ENCODE results near the gene PCMTD2.

PCMTD2 gene

GRCh38 chr20:64254571-64255360 is 782 bp upstream of the PCMTD2 start:
- FAIRE-seq (no peak), DNase-seq (ENCODE audit: low spot score) (no peak)

GRCh38 chr20:64256282-64256935 is 861 bp downstream of the PCMTD2 start:
- DNase-seq (ENCODE audit: low spot score) (no peak), FAIRE-seq (no peak)

DNA sequence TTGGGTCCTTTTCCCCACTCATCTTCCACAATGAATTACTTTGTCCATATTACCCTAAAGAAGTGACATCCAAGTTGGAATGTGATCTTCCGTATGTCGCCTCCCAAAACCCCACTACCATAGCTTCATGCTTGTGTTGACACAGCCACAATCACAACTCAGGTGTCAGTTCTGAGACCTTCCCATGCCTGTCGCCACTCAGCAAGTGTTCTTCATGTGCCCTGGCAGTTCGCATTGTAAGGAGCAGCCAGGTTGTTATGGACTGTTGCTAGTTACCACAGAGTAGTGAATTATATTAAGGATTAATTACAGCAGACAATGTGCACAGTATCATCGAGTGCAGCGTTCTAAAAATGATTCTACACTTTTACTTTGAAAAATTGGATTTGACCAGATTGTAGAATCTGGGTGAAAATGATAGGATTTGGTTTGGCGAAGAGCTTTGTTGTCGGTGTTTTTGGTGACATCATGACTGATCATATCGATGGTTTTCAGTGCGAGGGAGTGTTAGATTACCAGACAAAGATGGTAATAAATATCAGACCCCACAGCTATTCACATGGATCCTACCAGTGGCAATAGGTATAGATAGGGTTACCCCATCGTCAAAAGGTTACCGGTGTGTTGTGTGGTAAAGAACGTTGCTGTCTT is 1.7 kb downstream of the PCMTD2 start:
- no peak for FAIRE-seq

GRCh38 chr20:64258071-64258823 is 2.7 kb downstream of the PCMTD2 start:
- no peak for DNase-seq (ENCODE audit: low spot score)
- FAIRE-seq = no peak

More for the DNA sequence above, 1.7 kb downstream of the PCMTD2 start:
- no peak for DNase-seq (ENCODE audit: low spot score)

DNA sequence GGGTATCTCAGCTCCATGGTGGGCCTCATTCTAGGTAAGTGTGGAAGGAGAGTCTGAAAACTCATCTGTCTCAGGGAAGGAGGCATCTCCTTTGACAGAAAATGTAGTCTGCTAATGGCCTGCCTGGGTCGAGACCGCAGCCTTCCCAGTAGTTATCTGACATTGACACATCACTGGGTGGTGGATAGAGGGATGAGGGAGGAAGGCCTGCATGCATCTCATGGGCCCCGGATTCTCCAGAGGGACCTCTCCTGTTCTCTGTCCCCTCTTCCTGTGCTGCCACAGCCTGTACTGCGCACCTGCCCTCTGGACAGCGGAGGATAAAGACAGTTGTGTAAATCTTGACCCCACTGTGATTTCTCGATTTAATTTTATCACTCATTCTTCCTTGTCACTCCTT is 4.7 kb downstream of the PCMTD2 start:
- DNase-seq (ENCODE audit: low spot score) (no peak), FAIRE-seq (no peak)

- DNase-seq (ENCODE audit: low spot score) = no peak
- FAIRE-seq = no peak
Measured at GRCh38 chr20:64261138-64261537, 5.6 kb downstream of the PCMTD2 start.

- FAIRE-seq = no peak
- DNase-seq (ENCODE audit: low spot score) = no peak
Measured at GRCh38 chr20:64264091-64264490, 8.5 kb downstream of the PCMTD2 start.

DNA sequence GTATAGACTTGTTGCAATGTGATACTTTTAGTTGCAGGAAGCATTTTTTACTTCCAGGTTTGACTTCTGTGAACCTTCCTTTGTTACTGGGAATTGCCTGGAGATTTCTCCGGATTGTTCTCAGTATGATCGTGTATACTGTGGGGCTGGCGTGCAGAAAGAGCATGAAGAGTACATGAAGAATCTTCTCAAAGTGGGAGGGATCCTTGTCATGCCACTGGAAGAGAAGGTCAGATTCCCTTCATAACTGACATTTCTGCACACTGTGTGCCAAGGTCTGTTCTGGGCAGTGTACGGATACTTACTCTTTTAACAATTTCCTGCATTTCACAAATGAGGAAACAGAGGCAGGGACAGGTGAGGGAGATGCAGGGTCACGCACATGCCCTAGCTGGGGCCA is 9.7 kb downstream of the PCMTD2 start:
- no peak for DNase-seq (ENCODE audit: low spot score)
- no peak for FAIRE-seq

DNA sequence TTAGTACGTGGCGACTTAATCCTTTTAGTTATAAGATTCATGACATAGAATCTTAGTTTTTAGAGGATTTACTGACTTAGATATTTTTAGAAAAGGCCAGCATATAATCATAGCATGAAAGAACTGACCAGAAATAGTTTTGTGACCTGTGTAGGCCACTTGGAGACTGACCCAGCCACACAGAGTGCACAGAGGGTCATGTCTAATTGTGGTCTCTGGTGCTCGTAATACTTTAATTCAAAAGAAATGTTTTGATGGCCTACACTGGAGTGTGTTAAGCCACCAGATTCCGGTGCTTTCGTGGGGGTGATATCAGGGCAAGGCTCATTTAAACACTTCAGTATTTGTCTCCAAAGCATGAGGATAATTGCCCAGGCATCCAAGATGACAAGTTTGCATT is 11.4 kb downstream of the PCMTD2 start:
- FAIRE-seq = no peak
- DNase-seq (ENCODE audit: low spot score) = no peak

- FAIRE-seq = no peak
Measured at GRCh38 chr20:64268174-64268573, 12.6 kb downstream of the PCMTD2 start.

DNA sequence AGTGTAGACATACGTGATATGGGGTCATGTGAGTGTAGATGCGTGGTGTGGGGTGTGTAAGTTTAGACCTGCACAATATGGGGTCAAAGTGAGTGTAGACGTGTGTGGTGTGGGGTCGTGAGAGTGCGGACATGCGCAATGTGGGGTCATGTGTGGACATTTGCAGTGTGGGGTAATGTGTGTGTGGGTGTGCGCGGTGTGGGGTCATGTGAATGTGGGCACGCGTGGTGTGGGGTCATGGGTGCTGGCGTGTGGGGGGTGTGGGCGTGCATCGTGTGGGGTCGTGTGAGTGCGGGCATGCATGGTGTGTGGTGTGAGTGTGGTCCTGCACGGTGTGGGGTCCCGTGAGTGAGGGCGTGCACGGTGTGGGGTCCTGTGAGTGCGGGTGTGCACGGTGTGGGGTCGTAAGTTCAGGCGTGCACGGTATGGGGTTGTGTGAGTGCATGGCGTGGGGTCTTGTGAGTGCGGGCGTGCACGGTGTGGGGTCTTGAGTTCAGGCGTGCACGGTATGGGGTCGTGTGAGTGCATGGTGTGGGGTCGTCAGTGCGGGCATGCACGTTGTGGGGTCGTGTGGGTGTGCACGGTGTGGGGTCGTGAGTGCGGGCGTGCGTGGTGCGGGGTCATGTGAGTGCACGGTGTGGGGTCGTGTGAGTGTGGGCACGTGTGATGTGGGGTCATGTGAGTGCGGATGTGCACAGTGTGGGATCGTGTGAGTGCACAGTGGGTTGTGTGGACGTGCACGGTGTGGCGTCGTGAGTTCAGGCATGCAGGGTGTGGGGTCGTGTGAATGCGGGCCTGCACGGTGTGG is 14.3 kb downstream of the PCMTD2 start:
- FAIRE-seq = no peak

More at GRCh38 chr20:64268174-64268573, 12.6 kb downstream of the PCMTD2 start:
- no peak for DNase-seq (ENCODE audit: low spot score)

DNA sequence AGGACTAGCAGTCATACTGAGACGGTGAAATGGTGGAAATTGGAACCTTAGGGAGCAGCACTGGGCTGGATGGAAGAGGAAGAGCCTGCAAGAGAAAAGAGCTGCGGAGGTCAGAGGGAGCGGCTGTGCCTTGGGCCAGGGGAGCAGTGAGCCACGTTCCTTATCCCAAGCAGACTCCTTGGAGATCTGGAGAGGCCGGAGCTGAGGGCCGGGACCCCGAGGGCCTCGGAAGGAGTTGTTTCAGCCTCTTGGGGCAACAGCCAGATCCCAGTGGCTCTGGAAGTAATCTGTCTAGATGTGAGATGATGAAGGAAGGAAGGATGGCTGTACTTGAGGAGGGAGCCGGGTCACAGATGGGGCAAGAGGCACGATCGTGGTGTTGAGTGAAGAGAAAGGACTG is 16.1 kb downstream of the PCMTD2 start:
- FAIRE-seq = no peak
- no peak for DNase-seq (ENCODE audit: low spot score)

More for the DNA sequence above, 14.3 kb downstream of the PCMTD2 start:
- DNase-seq (ENCODE audit: low spot score) = no peak

DNA sequence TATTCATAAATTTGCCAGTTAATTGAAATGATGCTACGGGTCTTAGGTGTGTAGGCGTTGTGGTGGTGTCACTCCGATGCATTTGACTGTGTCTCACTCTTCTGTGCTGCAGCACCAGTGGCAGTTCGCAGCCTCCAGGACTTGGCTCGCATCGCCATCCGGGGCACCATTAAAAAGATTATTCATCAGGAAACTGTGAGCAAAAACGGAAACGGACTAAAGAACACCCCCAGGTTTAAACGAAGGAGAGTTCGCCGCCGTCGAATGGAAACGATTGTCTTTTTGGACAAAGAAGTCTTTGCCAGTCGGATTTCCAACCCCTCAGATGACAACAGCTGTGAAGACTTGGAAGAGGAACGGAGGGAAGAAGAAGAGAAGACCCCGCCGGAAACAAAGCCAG is 17.6 kb downstream of the PCMTD2 start:
- DNase-seq (ENCODE audit: low spot score) = no peak
- no peak for FAIRE-seq

GRCh38 chr20:64276817-64277216 is 21.3 kb downstream of the PCMTD2 start:
- DNase-seq (ENCODE audit: low spot score) = no peak
- no peak for FAIRE-seq

DNA sequence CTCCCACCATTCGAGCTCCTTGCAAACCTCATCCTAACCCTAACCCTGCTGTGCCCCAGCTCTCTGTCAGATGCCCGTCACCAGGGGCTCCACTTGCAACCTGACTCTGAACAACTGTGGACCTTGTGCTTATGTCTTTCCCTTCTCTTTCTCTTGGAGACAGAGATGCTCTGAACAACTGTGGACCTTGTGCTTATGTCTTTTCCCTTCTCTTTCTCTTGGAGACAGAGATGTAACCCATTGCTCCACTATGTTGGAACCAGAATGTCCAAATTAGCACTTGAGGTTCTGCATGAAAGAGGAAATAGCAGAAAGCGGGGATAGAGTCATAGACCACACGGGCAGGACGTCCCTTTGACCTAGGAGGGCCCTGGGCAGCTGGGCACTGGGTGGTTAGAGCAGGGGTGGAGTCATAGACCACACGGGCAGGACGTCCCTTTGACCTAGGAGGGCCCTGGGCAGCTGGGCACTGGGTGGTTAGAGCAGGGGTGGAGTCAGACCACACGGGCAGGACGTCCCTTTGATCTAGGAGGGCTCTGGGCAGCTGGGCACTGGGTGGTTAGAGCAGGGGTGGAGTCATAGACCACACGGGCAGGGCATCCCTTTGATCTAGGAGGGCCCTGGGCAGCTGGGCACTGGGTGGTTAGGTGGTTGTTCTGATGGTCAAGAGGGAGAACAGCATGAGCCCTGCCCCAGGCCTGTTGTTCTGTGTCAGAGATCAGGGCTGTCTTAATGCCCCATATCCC is 22.2 kb downstream of the PCMTD2 start:
- FAIRE-seq (no peak), DNase-seq (ENCODE audit: low spot score) (no peak)

GRCh38 chr20:64278317-64278681 is 22.8 kb downstream of the PCMTD2 start:
- FAIRE-seq = no peak

GRCh38 chr20:64279826-64280459 is 24.4 kb downstream of the PCMTD2 start:
- FAIRE-seq (no peak), DNase-seq (ENCODE audit: low spot score) (no peak)

More at GRCh38 chr20:64278317-64278681, 22.8 kb downstream of the PCMTD2 start:
- no peak for DNase-seq (ENCODE audit: low spot score)

- FAIRE-seq = no peak
- DNase-seq (ENCODE audit: low spot score) = no peak
Measured at GRCh38 chr20:64280460-64280843, 24.9 kb downstream of the PCMTD2 start.

DNA sequence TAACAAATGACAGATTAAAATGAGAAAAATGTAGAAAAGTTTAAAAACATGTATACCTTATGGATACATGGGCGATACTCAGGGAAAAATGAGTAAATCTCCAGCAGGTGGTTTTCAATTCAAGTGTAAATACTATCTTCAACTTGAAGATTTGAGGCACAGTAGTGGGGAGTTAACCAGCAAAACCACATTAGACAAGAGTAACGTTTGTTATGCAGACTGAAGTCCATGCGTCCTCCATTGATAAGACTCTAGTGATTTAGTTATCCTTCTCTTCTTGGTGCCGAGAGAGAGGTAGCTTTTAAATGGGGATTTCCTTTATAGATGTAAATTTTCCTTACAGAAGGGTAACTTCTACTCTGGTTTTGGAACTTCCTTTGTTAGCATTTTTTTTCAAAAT is 28.1 kb downstream of the PCMTD2 start:
- DNase-seq (ENCODE audit: low spot score) (no peak), FAIRE-seq (no peak)

Measured in urothelium cell line (cell line).